Right lobe of liver (tissue), 6 donors: ENCODE data around the gene TFEB. TPM values are rescaled to one million over a fixed set of nuclear protein-coding genes. Genes with fewer than 3 reads are reported as not detected.

Source experiments
- ATAC-seq, 4 donors: fragments of 200-7000 bp; cut with Tn5 transposase; one replicate each; pipeline ENCODE4 v1.9.1; 2020; ENCODE audit warnings: mild to moderate bottlenecking in 4 of 4, moderate library complexity in 4 of 4
- DNase-seq, 3 donors: peaks; one replicate each; pipeline ENCODE4 v3.0.0-alpha.2; 2020
- H3K27ac ChIP-seq, 3 donors: fragments of 200-600 bp; one replicate each; pipeline ENCODE4 v1.8.0; 2022
- H3K27me3 ChIP-seq, 2 donors: fragments of 200-600 bp; one replicate each; pipeline ENCODE4 v1.8.0; 2022
- H3K36me3 ChIP-seq, 4 donors: fragments of 200-600 bp; sonication (generic) in 1 of 4; one replicate each; pipeline versions ENCODE4 v1.5.1 to v1.8.0; 2017 to 2022; ENCODE audit warnings: control low read depth in 1 of 4
- H3K4me1 ChIP-seq, 4 donors: fragments of 200-600 bp; sonication (generic) in 1 of 4; one replicate each; pipeline versions ENCODE4 v1.5.1 to v1.8.0; 2017 to 2022; ENCODE audit warnings: control low read depth in 1 of 4
- H3K4me3 ChIP-seq, 3 donors: fragments of 200-600 bp; one replicate each; pipeline ENCODE4 v1.8.0; 2022
- H3K9me3 ChIP-seq, 4 donors: fragments of 200-600 bp; sonication (generic) in 1 of 4; one replicate each; pipeline versions ENCODE4 v1.5.1 to v1.8.0; 2017 to 2022; ENCODE audit warnings: control low read depth in 1 of 4
- POLR2A ChIP-seq: fragments of 450-650 bp; IDR thresholded peaks from one replicate; pipeline ENCODE4 v1.6.1; 2017; ENCODE audit warnings: antibody characterized with exemption, mild to moderate bottlenecking
- WGBS: methylation state at CpG from one replicate; pipeline ENCODE4 v1.1.6; 2018; ENCODE audit warnings: low coverage, low lambda C conversion rate; ENCODE audit not compliant: insufficient coverage; ENCODE audit errors: missing lambda C conversion rate; 5-methylcytosine and 5-hydroxymethylcytosine counted together
- intact Hi-C, 2 donors: fragments of 100-400 bp; cut with DNase I; formaldehyde crosslinking; loops; one replicate each; pipeline versions ENCODE4 v1.11.2 to v1.14.1; 2022
- total RNA-seq, 6 experiments: library from RNA; depleted of rRNA in 2 of 6; stranded (reverse); fragments of >200 nt in 2 of 6; fragmentation: NEBNext Ultra II Directional in 3 of 6; extraction: Animal tissue kit (Norgen Biotek cat#: 25700) in 3 of 6; gene quantifications; one replicate each; pipeline versions ENCODE4 v1.1.0 to v1.2.4, GENCODE V29; 2016 to 2023
- TF ChIP-seq, protein P1 (sequence below), 4 donors: fragments of 200-600 bp in 3 of 4; fragments of 450-650 bp in 1 of 4; IDR thresholded peaks; one replicate each; pipeline versions ENCODE4 v1.5.1 to v1.8.0; 2016 to 2022; ENCODE audit warnings: antibody characterized with exemption in 4 of 4, mild to moderate bottlenecking in 2 of 4
- donor health status: DM: no; HTN: yes; CAD: no.
- donor health status: DM: no; HTN: no; CAD: no.
- donor health status: DM: no; HTN: no; CAD: no.
- donor health status: DM: no; HTN: yes; CAD: no.
- donor health status: DM: no; HTN: yes; CAD: no.

The TFEB gene
- total RNA-seq, 6 experiments from 2014 or later = 4.5 to 9.2 (median 6.6) TPM

DNA sequence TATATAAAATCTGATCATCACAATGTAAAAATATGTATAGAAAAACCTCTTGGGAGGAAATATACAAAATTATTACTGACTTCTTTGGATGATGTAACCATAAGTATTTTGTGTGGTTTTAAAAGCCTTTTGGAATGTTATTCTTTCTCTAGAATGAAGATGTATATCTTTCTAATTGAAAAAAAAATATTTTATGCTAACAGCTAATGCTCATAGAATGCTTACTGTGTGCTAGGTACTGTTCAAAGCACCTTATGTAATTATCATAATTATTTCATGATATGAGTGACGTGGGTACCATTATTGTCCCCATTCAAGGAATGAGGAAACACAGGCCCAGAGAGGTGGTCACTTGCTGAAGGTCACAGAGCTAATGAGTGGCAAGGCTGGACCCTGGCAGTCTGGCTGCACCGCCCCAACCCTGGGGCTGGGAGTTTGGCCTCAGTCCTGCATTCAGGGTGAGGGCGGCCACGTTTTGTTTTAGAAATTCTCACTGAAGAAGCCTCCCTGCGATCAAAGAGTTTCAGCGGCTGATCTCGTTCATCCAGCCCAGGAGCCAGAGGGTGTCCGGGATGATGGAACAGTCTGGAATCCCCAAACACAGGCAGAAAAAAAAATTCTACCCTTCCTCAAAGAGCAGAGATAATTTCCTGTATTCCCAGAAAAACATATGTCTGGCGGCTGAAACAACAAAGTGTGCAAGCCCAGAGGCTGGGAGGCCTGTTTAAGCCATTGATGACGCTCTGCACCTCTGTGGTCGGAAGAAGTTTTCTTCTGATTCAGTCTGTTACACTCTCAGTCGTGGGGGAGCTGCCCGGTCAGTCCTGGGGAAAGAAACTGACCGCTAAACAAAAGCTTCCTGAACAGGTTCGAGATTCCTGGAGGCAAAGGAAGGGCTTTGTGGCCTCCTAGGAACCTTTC, 37.3 kb downstream of the TFEB start:
- Histone ChIP-seq H3K27me3 (no peaks in the 10 kb centered on the region), H3K4me1 (no peaks in the 10 kb centered on the region), H3K4me3 (no peak overlapping the region), H3K9me3 (no peaks in the 10 kb centered on the region), H3K27ac (no peak overlapping the region), H3K36me3 (no peaks in the 10 kb centered on the region)
- no peak for ATAC-seq
- 89% methylated on average over 10 of the region's 15 CpGs for WGBS
- intact Hi-C loops = no loop called here
- TF ChIP-seq POLR2A = no peak
- TF ChIP-seq, protein P1, sequence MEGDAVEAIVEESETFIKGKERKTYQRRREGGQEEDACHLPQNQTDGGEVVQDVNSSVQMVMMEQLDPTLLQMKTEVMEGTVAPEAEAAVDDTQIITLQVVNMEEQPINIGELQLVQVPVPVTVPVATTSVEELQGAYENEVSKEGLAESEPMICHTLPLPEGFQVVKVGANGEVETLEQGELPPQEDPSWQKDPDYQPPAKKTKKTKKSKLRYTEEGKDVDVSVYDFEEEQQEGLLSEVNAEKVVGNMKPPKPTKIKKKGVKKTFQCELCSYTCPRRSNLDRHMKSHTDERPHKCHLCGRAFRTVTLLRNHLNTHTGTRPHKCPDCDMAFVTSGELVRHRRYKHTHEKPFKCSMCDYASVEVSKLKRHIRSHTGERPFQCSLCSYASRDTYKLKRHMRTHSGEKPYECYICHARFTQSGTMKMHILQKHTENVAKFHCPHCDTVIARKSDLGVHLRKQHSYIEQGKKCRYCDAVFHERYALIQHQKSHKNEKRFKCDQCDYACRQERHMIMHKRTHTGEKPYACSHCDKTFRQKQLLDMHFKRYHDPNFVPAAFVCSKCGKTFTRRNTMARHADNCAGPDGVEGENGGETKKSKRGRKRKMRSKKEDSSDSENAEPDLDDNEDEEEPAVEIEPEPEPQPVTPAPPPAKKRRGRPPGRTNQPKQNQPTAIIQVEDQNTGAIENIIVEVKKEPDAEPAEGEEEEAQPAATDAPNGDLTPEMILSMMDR (IDR thresholded peaks at IDR 0.05) = no peak
- no peak for DNase-seq

DNA sequence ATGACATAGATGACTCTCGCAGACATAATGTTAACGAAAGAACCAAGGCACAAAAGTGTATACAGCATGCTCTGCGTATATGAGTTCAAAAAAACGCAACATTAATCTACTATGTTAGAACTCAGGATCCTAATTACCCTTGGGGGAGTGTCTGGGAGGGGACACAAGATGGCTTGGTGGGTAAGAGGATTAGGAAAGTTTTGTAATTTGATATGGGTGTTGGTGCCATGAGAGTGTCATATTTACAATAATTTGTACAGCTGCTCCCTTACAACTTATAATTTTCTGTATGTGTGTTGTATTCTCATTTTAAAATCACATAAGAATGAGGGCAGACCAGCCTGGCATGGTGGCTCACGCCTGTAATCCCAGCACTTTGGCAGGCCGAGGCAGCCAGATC, 38.6 kb downstream of the TFEB start:
- no peak for TF ChIP-seq POLR2A
- TF ChIP-seq, protein P1 (IDR thresholded peaks at IDR 0.05) = no peak
- no peak overlapping the region for H3K27ac ChIP-seq
- 88% methylated on average over 5 of the region's 6 CpGs for WGBS
- no peaks in the 10 kb centered on the region for H3K9me3 ChIP-seq
- ATAC-seq (no peak), DNase-seq (no peak)
- no peaks in the 10 kb centered on the region for H3K27me3 ChIP-seq
- H3K4me1 ChIP-seq = no peaks in the 10 kb centered on the region
- no peaks in the 10 kb centered on the region for H3K36me3 ChIP-seq
- H3K4me3 ChIP-seq = no peak overlapping the region
- intact Hi-C loops = no loop called here

DNA sequence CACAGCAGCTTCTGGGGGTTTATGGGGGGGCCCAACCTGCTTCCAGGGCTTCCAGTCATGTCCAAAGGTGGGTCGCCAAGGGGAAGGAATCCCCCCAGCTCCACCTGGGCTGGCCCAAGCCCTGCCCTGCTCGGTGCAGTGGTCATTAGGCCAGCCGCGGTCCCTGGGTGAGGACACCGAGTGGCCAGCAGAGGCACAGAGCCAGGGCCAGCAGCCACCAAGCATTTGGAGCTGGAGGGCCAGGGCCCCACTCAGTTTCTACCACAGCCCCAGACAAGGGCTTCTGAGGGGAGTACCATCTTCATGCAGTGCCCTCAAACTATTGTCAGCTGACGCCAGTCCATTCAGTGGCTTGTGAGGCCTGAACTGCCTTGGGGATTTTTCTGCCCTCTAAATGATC, 39.6 kb downstream of the TFEB start:
- DNase-seq (peak in 1 of 3 donors; percentile 46), ATAC-seq (no peak)
- H3K9me3 ChIP-seq = no peaks in the 10 kb centered on the region
- H3K4me3 ChIP-seq = no peak overlapping the region
- H3K4me1 ChIP-seq = no peaks in the 10 kb centered on the region
- intact Hi-C loops = no loop called here
- no peaks in the 10 kb centered on the region for H3K27me3 ChIP-seq
- TF ChIP-seq, protein P1 (IDR thresholded peaks at IDR 0.05) = no peak
- TF ChIP-seq POLR2A = no peak
- WGBS = no CpG with 5 or more reads among the region's 6 CpGs
- no peaks in the 10 kb centered on the region for H3K36me3 ChIP-seq
- H3K27ac ChIP-seq = no peak overlapping the region

DNA sequence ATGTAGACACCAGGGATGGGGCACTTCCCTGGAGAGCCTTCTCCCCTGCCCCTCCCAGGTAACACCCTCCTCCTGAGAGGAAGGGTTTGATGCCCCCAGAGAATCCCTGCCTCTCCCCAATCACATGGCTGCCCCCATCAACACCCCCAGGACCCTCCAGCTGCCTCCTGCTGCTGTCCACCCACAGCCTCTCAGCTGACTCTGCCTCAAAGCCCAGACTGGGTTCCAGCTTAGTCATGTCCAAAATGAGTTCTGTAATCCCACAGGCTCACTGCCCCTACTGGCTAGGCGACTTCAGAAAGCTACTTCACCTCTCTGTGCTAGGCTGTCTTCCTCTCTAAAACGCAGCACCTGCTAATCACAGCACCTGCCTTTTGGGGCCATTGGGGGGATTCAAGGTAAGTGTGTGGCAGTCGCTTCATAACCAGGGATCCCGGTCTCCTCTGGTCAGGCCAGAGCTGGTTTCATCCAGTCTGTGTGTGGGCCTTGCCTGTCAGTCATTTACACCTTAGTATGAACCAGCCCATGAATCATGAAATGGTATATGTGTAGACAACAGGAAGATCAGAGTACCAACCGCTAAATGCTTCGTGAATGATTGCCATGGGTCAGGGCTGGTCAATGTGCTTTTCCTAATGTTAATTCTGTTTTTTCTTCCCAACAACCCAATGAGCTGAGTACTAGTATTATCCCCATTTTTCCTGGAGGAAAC, 40.4 kb downstream of the TFEB start:
- H3K27me3 ChIP-seq = no peaks in the 10 kb centered on the region
- H3K9me3 ChIP-seq = no peaks in the 10 kb centered on the region
- no peak overlapping the region for H3K4me3 ChIP-seq
- H3K36me3 ChIP-seq = no peaks in the 10 kb centered on the region
- intact Hi-C loops = no loop called here
- DNase-seq (no peak), ATAC-seq (peak in 1 of 4 donors; percentile 13)
- TF ChIP-seq, protein P1 (IDR thresholded peaks at IDR 0.05) = no peak
- TF ChIP-seq POLR2A = no peak
- no peak overlapping the region for H3K27ac ChIP-seq
- no peaks in the 10 kb centered on the region for H3K4me1 ChIP-seq
- WGBS = 83% methylated on average over 4 of the region's 6 CpGs
